OCI-LY7 (cell line): ENCODE measurements around the gene PLA2G4B. TPM values are rescaled to one million over a fixed set of nuclear protein-coding genes. Genes with fewer than 3 reads are reported as not detected.

Source experiments
- BruUV-seq: library from RNA; stranded (reverse); fragments of 400-500 nt; replicated peaks from 2 replicates; lab custom pipeline; 2021; lab: Mats Ljungman, UMichigan
- CTCF ChIA-PET: fragments of 300-600 bp; sonication (Branson Sonifier 250); formaldehyde crosslinking; loops from one replicate; lab custom pipeline; 2022; ENCODE audit warnings: antibody characterized with exemption; ENCODE audit not compliant: unreplicated experiment; lab: Charles Lee
- POLR2A ChIA-PET: fragments of 300-600 bp; sonication (Branson Sonifier 250); formaldehyde crosslinking; loops from one replicate; lab custom pipeline; 2022; ENCODE audit warnings: antibody characterized with exemption; lab: Charles Lee
- DNase-seq: peaks from one replicate; pipeline ENCODE4 v3.0.0-alpha.2; 2015; ENCODE audit warnings: low spot score
- H2AFZ ChIP-seq: fragments of 200-600 bp; sonication (generic), shearing (Covaris generic); 2 replicates; pipeline ENCODE4 v1.6.1; 2014; ENCODE audit warnings: mild to moderate bottlenecking, antibody characterized with exemption, low read length, moderate library complexity
- H3K27ac ChIP-seq: fragments of 200-600 bp; sonication (generic); 2 replicates; pipeline ENCODE4 v1.5.1; 2014; ENCODE audit warnings: mixed run types, low read depth, mild to moderate bottlenecking, moderate library complexity, low read length, inconsistent platforms; ENCODE audit not compliant: poor library complexity, severe bottlenecking
- H3K36me3 ChIP-seq: fragments of 200-600 bp; sonication (generic); 2 replicates; pipeline ENCODE4 v1.6.1; 2014; ENCODE audit warnings: mild to moderate bottlenecking, antibody characterized with exemption, low read length, moderate library complexity, mixed read lengths; ENCODE audit not compliant: insufficient read depth
- H3K4me1 ChIP-seq: fragments of 200-600 bp; sonication (generic); 2 replicates; pipeline ENCODE4 v1.5.1; 2014; ENCODE audit warnings: mild to moderate bottlenecking, low read length; ENCODE audit not compliant: insufficient read depth, poor library complexity, severe bottlenecking
- H3K4me2 ChIP-seq: fragments of 200-600 bp; sonication (generic); 2 replicates; pipeline ENCODE4 v1.6.1; 2014; ENCODE audit warnings: mild to moderate bottlenecking, low read length
- H3K4me3 ChIP-seq: fragments of 200-600 bp; sonication (generic); 2 replicates; pipeline ENCODE4 v1.5.1; 2014; ENCODE audit warnings: mild to moderate bottlenecking, low read depth, low read length; ENCODE audit not compliant: poor library complexity, severe bottlenecking
- H3K79me2 ChIP-seq: fragments of 200-600 bp; sonication (generic); 2 replicates; pipeline ENCODE4 v1.6.1; 2016; ENCODE audit warnings: low read depth, mild to moderate bottlenecking, low read length, moderate library complexity, mixed read lengths; ENCODE audit not compliant: insufficient read depth
- H3K9me2 ChIP-seq: fragments of 200-600 bp; sonication (generic); 2 replicates; pipeline ENCODE4 v1.6.1; 2016; ENCODE audit warnings: mild to moderate bottlenecking, low read length, mixed read lengths; ENCODE audit not compliant: insufficient read depth
- H3K9me3 ChIP-seq: fragments of 200-600 bp; sonication (generic); 2 replicates; pipeline ENCODE4 v1.6.1; 2014; ENCODE audit warnings: mild to moderate bottlenecking, mixed run types, low read length, mixed read lengths
- H4K20me1 ChIP-seq: fragments of 200-600 bp; sonication (generic); 2 replicates; pipeline ENCODE4 v1.6.1; 2014; ENCODE audit warnings: mild to moderate bottlenecking, antibody characterized with exemption, low read length, moderate library complexity, mixed read lengths; ENCODE audit not compliant: insufficient read depth
- CTCF ChIP-seq: fragments of 200-600 bp; sonication (generic); conservative IDR thresholded peaks from 2 replicates; pipeline ENCODE4 v1.5.1; 2014; ENCODE audit warnings: mild to moderate bottlenecking, antibody characterized with exemption, low read length, moderate library complexity, mixed read lengths
- EZH2phosphoT487 ChIP-seq: fragments of 200-600 bp; sonication (generic); IDR thresholded peaks from 2 replicates; pipeline ENCODE4 v1.6.1; 2018; ENCODE audit warnings: low read depth, borderline replicate concordance, mild to moderate bottlenecking, mixed run types, antibody characterized with exemption, low read length, moderate library complexity, mixed read lengths
- intact Hi-C: fragments of 100-400 bp; cut with micrococcal nuclease; formaldehyde crosslinking; loops from one replicate; pipeline ENCODE4 v1.10.0; 2022; ENCODE audit not compliant: unreplicated experiment
- total RNA-seq, 2 experiments: library from RNA; depleted of rRNA in 1 of 2; stranded (reverse); fragments of >200 nt in 1 of 2; shearing (Covaris generic) in 1 of 2; gene quantifications; 2 replicates each; pipeline ENCODE4 v1.2.3, GENCODE V29; 2014 to 2022

Gene PLA2G4B
- total RNA-seq, 2 experiments from 2014 or later, result 9.5 to 11.1 TPM

- H2AFZ ChIP-seq, result peak overlapping the region; percentile 81
- no peak for TF ChIP-seq EZH2phosphoT487
- peak; percentile 50 for TF ChIP-seq CTCF
- ChIA-PET POLR2A (no interaction called here), CTCF (no interaction called here)
- H3K79me2 ChIP-seq, result no peaks in the 10 kb centered on the region
- no peak overlapping the region for H3K27ac ChIP-seq
- H3K9me3 ChIP-seq, result no peaks in the 10 kb centered on the region
- no TSS peak for BruUV-seq
- H3K4me1 ChIP-seq, result peaks cover 15% of the 10 kb centered on the region
- H3K4me2 ChIP-seq, result peak overlapping the region; percentile 74
- H3K4me3 ChIP-seq, result peak overlapping the region; percentile 84
- H4K20me1 ChIP-seq, result no peaks in the 10 kb centered on the region
- DNase-seq, result peak; percentile 26
- no peaks in the 10 kb centered on the region for H3K9me2 ChIP-seq
- H3K36me3 ChIP-seq, result no peaks in the 10 kb centered on the region; the same call in 1 of the 2 replicates
- intact Hi-C loops, result loop anchor here (5.0 kb wide), 1 partner anchor 75 kb away; no protein-coding TSS in a partner anchor
Measured at GRCh38 chr15:41827290-41827879, 11.3 kb upstream of the PLA2G4B start.

GRCh38 chr15:41827880-41828806 is 10.5 kb upstream of the PLA2G4B start, which contains the start of gene JMJD7:
JMJD7 (plus strand) TSS chr15:41828092; CDS start chr15:41828125, 33 bp downstream.
- peak within 1 kb of the TSS; percentile 89 for H3K4me2 ChIP-seq
- H3K27ac ChIP-seq, result no peak within 1 kb of the TSS
- H3K4me3 ChIP-seq, result peak within 1 kb of the TSS; percentile 84
- H3K4me1 ChIP-seq, result peaks cover 23% of the 10 kb centered on the region
- no peak for TF ChIP-seq EZH2phosphoT487
- no peak for TF ChIP-seq CTCF
- no peaks in the 10 kb centered on the region for H3K79me2 ChIP-seq
- no peaks in the 10 kb centered on the region for H4K20me1 ChIP-seq
- H3K36me3 ChIP-seq, result no peaks in the 10 kb centered on the region; the same call in 1 of the 2 replicates
- H3K9me2 ChIP-seq, result no peaks in the 10 kb centered on the region
- ChIA-PET CTCF (no interaction called here), POLR2A (no interaction called here)
- no TSS peak for BruUV-seq
- H3K9me3 ChIP-seq, result no peaks in the 10 kb centered on the region
- peak within 1 kb of the TSS; percentile 81 for H2AFZ ChIP-seq
- peak; percentile 89 for DNase-seq
- intact Hi-C loops, result loop anchor here (5.0 kb wide), 1 partner anchor 74 kb away; no protein-coding TSS in a partner anchor
